Thymus (tissue), 11 donors: ENCODE measurements around the gene C1orf159. TPM values are rescaled to one million over a fixed set of nuclear protein-coding genes. Genes with fewer than 3 reads are reported as not detected.
A peak's percentile ranks its signal among the peaks of the same experiment; 100 is the strongest.

ENCODE experiments used
- DNase-seq, 9 donors: peaks; one replicate each; pipeline ENCODE4 v3.0.0-alpha.2; 2013; ENCODE audit warnings: low spot score in 9 of 9, low read depth in 6 of 9, missing footprints in 1 of 9
- H3K27ac ChIP-seq, 2 donors: one replicate each; pipeline ENCODE4 v1.5.1; 2013; ENCODE audit warnings: control low read depth in 1 of 2, low read depth in 1 of 2, low read length in 1 of 2, mild to moderate bottlenecking in 1 of 2, moderate library complexity in 1 of 2
- H3K27me3 ChIP-seq, 2 donors: one replicate each; pipeline ENCODE4 v1.5.1; 2013; ENCODE audit warnings: low read length in 1 of 2; ENCODE audit not compliant: control insufficient read depth in 2 of 2, insufficient read depth in 1 of 2
- H3K36me3 ChIP-seq, 2 donors: one replicate each; pipeline ENCODE4 v1.5.1; 2013; ENCODE audit warnings: low read length in 1 of 2, mild to moderate bottlenecking in 1 of 2, moderate library complexity in 1 of 2; ENCODE audit not compliant: control insufficient read depth in 2 of 2, insufficient read depth in 2 of 2
- H3K4me1 ChIP-seq, 2 donors: one replicate each; pipeline ENCODE4 v1.5.1; 2013; ENCODE audit warnings: low read length in 2 of 2; ENCODE audit not compliant: control insufficient read depth in 2 of 2, insufficient read depth in 2 of 2
- H3K4me3 ChIP-seq, 2 donors: one replicate each; pipeline ENCODE4 v1.5.1; 2013; ENCODE audit warnings: low read length in 2 of 2, control low read depth in 1 of 2, mild to moderate bottlenecking in 1 of 2
- H3K9me3 ChIP-seq, 2 donors: one replicate each; pipeline ENCODE4 v1.5.1; 2013; ENCODE audit warnings: low read length in 1 of 2, mild to moderate bottlenecking in 1 of 2; ENCODE audit not compliant: control insufficient read depth in 2 of 2, insufficient read depth in 1 of 2
- WGBS: extraction: QIAGEN DNeasy Blood & Tissue Kit; methylation state at CpG from one replicate; pipeline ENCODE4 v1.1.7; 2013; 5-methylcytosine and 5-hydroxymethylcytosine counted together
- polyA plus RNA-seq: library from polyadenylated mRNA; stranded (reverse); fragments of 200-250 nt; gene quantifications from one replicate; pipeline ENCODE4 v1.2.3, GENCODE V29; 2013
- total RNA-seq: library from RNA; stranded (reverse); fragments of 120-200 nt; gene quantifications from one replicate; pipeline ENCODE4 v1.2.4, GENCODE V29; 2013
- donor health status: healthy.

Gene C1orf159
- total and polyA plus RNA-seq, 2 donors = 5.0 to 17.8 TPM

- Histone ChIP-seq H3K27me3 (peaks cover 20 to 55% of the 10 kb centered on the region in 2 donors), H3K4me1 (peaks cover 9 to 11% of the 10 kb centered on the region in 2 donors), H3K27ac (no peak overlapping the region), H3K9me3 (peaks cover 8 to 28% of the 10 kb centered on the region in 2 donors), H3K4me3 (peak overlapping the region in 1 of 2 donors; percentile 88), H3K36me3 (peaks cover 6 to 7% of the 10 kb centered on the region in 2 donors)
- 11% methylated on average over 47 of the region's 47 CpGs for WGBS
- DNase-seq = peak in 1 of 9 donors; percentile 25
Observed at GRCh38 chr1:1116701-1117468, 996 bp upstream of the C1orf159 start.

- Histone ChIP-seq H3K27ac (no peak overlapping the region), H3K4me1 (peaks cover 8 to 9% of the 10 kb centered on the region in 2 donors), H3K4me3 (peak overlapping the region; percentile 49 to 88), H3K36me3 (peaks cover 6 to 8% of the 10 kb centered on the region in 2 donors), H3K27me3 (peaks cover 17 to 44% of the 10 kb centered on the region in 2 donors), H3K9me3 (peaks cover 8 to 28% of the 10 kb centered on the region in 2 donors)
- DNase-seq = no peak
- 6% methylated on average over 40 of the region's 41 CpGs for WGBS
Observed at GRCh38 chr1:1115136-1115785, 628 bp downstream of the C1orf159 start.

DNA sequence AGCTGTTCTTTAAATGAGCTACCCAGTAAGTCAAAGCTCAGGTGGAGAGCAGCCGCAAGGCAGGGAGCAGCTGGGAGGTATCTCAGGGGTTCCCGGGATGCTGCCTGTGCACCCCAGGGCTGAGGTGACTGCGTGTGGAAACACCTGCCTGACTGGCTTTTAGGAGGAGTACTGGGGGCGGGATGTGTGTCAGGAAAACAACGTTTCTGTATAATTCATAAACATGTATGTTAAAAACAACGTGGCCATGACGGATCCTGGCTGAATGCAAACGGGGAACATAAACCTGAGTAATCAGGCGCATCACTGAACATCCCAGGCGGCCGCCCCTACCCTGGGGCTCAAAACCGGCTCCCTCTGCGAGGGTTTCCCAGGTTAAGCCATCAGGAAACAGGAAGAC, 1.5 kb downstream of the C1orf159 start:
- Histone ChIP-seq H3K4me3 (no peak overlapping the region), H3K9me3 (peaks cover 8 to 28% of the 10 kb centered on the region in 2 donors), H3K36me3 (peaks cover 6 to 8% of the 10 kb centered on the region in 2 donors), H3K4me1 (peaks cover 8 to 9% of the 10 kb centered on the region in 2 donors), H3K27me3 (peaks cover 14 to 36% of the 10 kb centered on the region in 2 donors), H3K27ac (no peak overlapping the region)
- DNase-seq = no peak
- WGBS = 97% methylated on average over 13 of the region's 13 CpGs

DNA sequence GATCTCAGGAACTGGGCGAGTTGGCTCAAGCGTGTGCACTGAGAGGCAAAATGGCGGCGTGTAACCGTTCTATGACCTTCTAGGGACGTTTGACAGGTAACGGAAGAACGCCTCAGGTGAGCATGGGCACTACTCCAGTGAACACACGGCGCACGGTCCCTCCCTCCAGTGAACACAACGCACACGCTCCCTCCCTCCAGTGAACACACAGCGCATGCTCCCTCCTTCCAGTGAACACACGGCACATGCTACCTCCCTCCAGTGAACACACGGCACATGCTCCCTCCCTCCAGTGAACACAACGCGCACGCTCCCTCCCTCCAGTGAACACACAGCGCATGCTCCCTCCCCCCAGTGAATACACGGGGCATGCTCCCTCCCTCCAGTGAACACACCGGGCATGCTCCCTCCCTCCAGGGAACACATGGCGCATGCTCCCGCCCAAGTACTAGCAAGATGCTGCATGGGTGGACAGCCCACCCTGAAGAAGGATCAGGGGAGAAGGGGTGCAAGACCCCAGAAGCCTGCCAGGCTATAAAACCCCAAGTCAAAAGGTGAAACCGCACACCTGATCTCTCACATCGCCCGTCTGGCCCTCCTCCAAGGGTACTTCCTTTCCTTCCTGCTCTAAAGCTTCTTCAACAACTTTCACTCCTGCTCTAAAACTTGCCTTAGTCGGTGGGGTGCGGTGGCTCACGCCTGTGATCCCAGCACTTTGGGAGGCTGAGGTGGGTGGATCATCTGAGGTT, 3.5 kb downstream of the C1orf159 start:
- Histone ChIP-seq H3K27me3 (peaks cover 3 to 17% of the 10 kb centered on the region in 2 donors), H3K4me1 (peaks cover 8 to 9% of the 10 kb centered on the region in 2 donors), H3K9me3 (peaks cover 8 to 28% of the 10 kb centered on the region in 2 donors), H3K4me3 (no peak overlapping the region), H3K27ac (no peak overlapping the region), H3K36me3 (peaks cover 6 to 8% of the 10 kb centered on the region in 2 donors)
- no peak for DNase-seq
- WGBS = over 99% methylated on average over 30 of the region's 30 CpGs

- 99% methylated on average over 28 of the region's 28 CpGs for WGBS
- Histone ChIP-seq H3K27ac (no peak overlapping the region), H3K9me3 (peaks cover 8 to 28% of the 10 kb centered on the region in 2 donors), H3K27me3 (peaks cover 0 to 11% of the 10 kb centered on the region in 2 donors), H3K36me3 (peaks cover 6 to 8% of the 10 kb centered on the region in 2 donors), H3K4me3 (no peak overlapping the region), H3K4me1 (peaks cover 6 to 9% of the 10 kb centered on the region in 2 donors)
- no peak for DNase-seq
Observed at GRCh38 chr1:1111516-1112236, 4.2 kb downstream of the C1orf159 start.

DNA sequence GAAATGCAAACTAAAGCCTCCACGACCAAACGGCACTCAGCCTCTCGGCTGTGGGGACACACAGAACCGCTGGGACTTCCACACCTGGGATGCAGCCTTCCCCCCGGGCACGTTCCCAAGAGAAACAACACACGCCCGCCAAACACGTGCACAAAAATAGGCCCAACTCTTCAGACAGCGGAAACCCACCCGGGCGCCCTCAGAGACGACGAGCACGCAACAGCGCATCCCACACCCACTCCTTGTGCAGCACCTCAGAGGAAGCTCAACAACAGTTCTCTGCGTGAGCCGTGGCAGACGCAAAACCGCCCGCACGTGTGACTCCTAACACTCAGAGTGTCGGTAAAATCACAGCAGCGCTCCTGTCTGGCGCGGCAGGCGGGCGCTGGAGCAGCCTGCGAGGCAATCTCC, 5.3 kb downstream of the C1orf159 start:
- no peak for DNase-seq
- Histone ChIP-seq H3K4me1 (peaks cover 5 to 6% of the 10 kb centered on the region in 2 donors), H3K27me3 (peaks cover 0 to 8% of the 10 kb centered on the region in 2 donors), H3K27ac (no peak overlapping the region), H3K4me3 (no peak overlapping the region), H3K9me3 (peaks cover 8 to 28% of the 10 kb centered on the region in 2 donors), H3K36me3 (peaks cover 6 to 8% of the 10 kb centered on the region in 2 donors)
- 94% methylated on average over 29 of the region's 29 CpGs for WGBS

- H3K4me3 ChIP-seq = no peak overlapping the region
- peaks cover 8 to 28% of the 10 kb centered on the region in 2 donors for H3K9me3 ChIP-seq
- no peak overlapping the region for H3K27ac ChIP-seq
- DNase-seq = no peak
- H3K27me3 ChIP-seq = peaks cover 0 to 3% of the 10 kb centered on the region in 2 donors
- peaks cover 0 to under 1% of the 10 kb centered on the region in 2 donors for H3K4me1 ChIP-seq
- WGBS = 97% methylated on average over 14 of the region's 14 CpGs
- peaks cover 6 to 9% of the 10 kb centered on the region in 2 donors for H3K36me3 ChIP-seq
Observed at GRCh38 chr1:1109743-1110142, 6.1 kb downstream of the C1orf159 start.

DNA sequence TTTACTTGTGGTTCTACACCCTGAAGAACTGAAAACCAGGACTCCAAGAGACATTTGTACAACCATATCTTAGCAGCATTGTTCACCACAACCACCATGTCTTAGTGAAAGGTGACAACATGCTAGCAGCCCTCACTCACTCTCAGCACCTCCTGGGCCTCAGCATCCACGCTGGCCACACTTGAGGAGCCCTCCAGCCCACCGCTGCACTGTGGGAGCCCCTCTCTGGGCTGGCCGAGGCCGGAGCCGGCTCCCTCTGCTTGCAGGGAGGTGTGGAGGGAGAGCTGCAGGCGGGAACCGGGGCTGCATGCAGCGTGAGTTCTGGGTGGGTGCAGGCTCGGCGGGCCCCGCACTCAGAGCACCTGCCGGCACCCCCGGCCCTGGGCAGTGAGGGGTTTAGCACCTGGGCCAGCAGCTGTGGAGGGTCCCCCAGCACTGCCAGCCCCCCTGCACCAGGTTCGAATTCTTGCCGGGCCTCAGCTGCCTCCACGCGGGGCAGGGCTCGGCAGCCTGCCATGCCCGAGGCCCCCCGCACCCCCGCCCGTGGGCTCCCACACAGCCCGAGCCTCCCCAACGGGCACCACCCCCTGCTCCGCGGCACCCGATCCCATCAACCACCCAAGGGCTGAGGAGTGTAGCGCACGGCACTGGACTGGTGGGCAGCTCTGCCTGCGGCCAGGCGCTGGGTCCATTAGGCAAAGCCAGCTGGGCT, 9.2 kb downstream of the C1orf159 start:
- 95% methylated on average over 31 of the region's 31 CpGs for WGBS
- no peak for DNase-seq

More for the DNA sequence above, 9.2 kb downstream of the C1orf159 start:
- Histone ChIP-seq H3K9me3 (no peaks in the 10 kb centered on the region), H3K4me1 (peaks cover 0 to 3% of the 10 kb centered on the region in 2 donors), H3K36me3 (peaks cover 0 to 5% of the 10 kb centered on the region in 2 donors), H3K27ac (no peak overlapping the region), H3K4me3 (no peak overlapping the region), H3K27me3 (no peaks in the 10 kb centered on the region)
